H54 (cell line): ENCODE measurements around the gene DPYSL3.
"Not testable (repeated sequence)": the region's sequence is repeated elsewhere in the genome, so short reads cannot be mapped to it uniquely, and the experiment has no call there.

Source experiments
- DNase-seq: peaks from one replicate; pipeline ENCODE4 v3.0.0; 2011; ENCODE audit warnings: low spot score, mixed read lengths; ENCODE audit not compliant: insufficient read length
- FAIRE-seq: peaks from 3 replicates; lab custom pipeline; 2011; peaks lifted over from hg19 to GRCh38; lab: Jason Lieb, UNC
- POLR2A ChIP-seq: IDR thresholded peaks from 2 replicates; pipeline ENCODE4 v1.6.1; 2011; ENCODE audit warnings: low read depth, mild to moderate bottlenecking, low read length

Gene DPYSL3

DNA sequence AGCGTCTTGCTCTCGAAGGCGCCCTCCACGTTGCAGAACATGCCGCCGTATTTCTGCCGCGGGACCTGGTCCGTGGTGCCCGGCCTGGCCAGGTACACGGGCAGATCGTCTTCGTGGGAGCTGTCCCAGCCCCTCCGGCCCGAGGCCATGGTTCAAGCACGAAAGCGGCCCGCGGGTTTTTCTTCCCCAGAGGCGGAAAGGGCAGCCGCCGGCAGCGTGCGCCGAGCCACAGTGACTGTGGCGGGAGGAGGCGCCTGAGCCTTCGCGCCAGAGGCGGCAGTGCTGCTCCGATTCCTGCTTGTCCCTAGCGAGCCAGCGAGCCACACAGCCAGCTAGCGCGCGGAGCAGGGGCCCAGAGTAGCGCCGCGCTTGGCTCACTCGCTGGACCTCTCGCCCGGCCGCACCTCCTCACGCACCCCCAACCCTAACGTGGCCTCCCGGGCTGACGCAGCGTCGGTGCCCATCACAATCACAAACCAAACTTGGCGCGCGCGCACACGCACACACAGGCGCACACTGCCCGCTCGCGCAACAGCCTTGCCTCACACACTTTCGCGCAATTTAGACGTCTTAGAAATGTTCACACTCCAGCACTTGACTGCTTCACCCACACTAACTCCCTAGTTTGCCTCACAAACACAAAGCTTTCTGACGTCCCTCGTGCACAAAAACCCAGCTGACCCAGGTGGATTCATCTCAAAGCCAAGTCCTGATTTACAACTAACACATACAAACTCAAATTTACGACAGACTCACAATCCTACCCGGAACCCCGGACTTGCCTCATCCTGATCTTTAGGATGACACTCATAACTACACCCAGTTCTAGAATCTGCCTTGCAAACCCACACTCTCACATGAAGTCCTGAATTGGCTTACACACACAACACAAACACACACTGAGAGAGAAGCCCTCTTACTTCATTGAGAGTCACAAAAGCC is at the start of gene DPYSL3:
DPYSL3 (minus strand) TSS at position 359 of the 942 bp plus-strand sequence; CDS start at position 149, 210 bp downstream.
- DNase-seq (peak; percentile 49), FAIRE-seq (no peak)
- TF ChIP-seq POLR2A: peak; percentile 84

DNA sequence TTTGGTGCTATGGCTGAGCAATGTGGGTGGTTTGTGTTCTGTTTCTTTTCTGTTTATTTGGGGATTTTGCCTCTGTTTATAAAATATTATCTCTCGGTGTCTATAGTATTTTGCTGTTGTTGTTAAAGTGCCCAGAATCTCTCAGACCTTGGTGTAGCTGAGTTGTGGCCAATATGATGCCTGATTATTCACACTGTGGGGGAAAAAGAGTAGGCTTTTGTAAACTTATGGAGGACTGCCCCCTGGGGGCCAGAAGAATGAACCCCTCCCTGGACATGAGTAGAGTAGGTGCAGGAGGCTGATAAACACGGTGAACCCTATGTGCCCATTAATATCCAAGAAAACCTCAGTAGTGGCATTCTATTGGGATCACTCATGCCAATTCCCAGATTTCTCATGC is 49.0 kb upstream of the DPYSL3 start:
- DNase-seq (peak; percentile 18), FAIRE-seq (peak; percentile 58)
- no peak for TF ChIP-seq POLR2A

DNA sequence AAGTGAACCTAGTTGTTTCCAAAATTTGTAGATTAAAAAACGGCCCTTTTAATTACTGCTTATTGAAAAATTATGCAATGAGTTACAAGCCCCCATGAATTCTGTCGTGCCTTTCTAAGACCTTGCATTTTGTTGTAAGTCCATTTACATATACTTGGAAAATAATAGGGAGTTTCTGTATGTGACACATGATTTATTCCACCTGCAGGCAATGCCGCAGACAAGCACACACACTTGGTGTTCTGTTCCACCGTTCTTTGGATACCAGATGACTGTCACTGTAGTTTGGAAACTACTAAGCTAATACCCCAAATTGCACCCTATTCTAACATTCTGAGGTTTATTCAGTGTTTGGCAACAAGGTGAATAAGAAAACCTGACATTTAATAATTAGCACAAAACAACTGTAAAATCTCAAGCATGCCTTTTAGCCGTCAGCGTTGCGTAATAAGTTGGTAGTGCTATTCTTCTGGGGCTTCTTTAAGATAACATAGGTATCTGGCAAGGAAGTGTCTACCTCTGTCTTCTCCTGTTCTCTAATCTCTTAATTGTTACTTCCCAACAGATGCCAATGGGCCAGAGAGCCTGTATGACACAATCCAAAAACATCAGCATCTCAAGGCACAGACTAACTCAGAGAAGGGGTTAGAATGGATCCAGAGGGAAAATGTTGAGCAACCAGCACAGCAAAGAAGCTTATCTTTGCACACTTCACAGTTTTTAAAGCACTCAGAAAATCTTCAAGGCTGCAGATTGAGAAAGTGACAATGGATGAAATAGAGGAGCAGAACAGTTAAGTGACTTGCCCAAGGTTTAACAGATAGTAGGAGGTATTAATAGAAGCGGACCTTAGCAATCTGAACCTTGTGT is 48.2 kb upstream of the DPYSL3 start:
- no peak for FAIRE-seq
- DNase-seq: no peak
- no peak for TF ChIP-seq POLR2A

DNA sequence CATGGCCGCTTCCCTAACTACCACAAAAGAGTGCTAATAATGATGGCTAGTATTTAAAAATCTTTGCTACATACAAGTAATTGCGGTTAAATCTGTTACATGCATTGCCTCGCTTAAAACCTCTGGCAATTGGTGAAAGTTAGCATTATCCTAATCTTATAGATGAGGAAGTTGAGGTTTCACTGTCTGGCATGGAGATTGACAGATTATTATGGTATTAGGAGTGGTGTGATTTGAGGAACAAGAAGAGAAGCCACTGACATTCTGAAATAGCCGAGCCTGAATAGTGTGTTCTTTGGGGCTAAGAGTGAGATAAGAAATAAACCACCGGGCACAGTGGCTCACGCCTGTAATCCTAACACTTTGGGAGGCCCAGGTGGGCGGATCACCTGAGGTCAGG is 45.3 kb upstream of the DPYSL3 start:
- DNase-seq (no peak), FAIRE-seq (no peak)
- no peak for TF ChIP-seq POLR2A

DNA sequence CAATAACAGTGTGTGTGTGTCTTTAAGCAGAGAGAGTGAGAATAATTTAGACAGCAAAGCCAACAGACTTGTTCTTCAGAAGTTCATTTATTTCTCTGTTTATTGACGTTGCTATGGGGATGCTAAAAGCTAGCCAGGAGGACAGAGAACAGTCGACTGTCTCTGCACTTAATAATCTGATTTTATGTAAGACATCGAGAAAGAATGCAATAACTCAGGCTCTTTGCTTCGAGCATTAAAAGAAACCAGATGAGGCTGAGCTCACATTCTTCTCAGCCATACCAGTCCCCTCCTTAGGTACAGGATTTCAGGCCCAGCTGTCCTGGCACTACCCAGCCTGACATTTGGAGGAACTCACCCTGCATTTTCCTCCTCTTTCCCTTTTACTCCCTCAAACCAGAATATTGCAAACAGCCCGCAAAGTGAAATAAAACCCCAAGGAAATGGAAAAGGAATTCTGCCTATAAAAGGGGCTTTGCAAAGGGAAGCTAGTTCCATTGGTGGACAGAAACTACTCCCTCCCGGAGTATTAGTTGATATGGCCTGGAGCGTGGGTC is 44.5 kb upstream of the DPYSL3 start:
- DNase-seq (no peak), FAIRE-seq (no peak)
- TF ChIP-seq POLR2A: no peak

GRCh38 chr5:147553817-147554216 is 43.9 kb upstream of the DPYSL3 start:
- not testable (repeated sequence) for FAIRE-seq, DNase-seq

DNA sequence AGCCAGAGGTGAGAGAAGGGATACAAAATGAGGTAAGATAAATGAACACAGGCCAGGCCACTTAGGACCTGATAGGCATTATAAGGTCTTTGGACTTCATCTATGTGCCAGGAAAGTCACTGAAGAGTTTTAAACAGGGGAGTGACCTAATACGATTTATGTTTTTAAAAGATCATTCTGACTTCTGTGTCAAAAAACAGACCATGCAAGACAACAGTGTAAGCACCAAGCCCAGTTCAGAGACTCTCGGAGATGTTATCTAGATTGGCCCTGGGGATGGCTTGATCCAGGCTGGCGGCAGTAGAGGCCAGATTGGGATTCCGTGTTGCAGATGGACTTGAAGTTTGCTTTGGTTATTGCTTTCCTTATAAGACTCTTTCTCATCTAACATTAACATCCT is 43.0 kb upstream of the DPYSL3 start:
- DNase-seq: no peak
- FAIRE-seq: no peak
- no peak for TF ChIP-seq POLR2A

DNA sequence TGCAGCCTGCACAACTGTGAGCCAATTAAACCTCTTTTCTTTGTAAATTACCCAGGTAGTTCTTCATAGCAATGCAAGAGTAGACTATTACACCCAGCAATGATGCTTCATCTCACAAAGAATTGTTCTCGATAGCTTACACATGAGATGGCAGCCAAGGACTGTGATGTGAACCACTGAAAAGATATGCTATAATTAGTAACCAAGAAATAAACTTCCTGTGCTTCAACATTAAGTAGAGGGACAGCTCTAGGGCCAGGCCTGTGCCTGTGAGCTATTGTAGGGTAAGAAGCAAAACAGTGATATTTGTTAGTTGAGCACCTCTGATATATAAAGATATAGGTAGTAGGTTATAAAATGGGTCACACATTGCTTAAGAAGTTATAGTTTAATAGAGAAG is 41.8 kb upstream of the DPYSL3 start:
- TF ChIP-seq POLR2A: no peak
- FAIRE-seq (no peak), DNase-seq (no peak)

- DNase-seq (no peak), FAIRE-seq (peak; percentile 82)
- TF ChIP-seq POLR2A: no peak
These were observed 37.9 kb upstream of the DPYSL3 start for GRCh38 chr5:147547730-147548129.

DNA sequence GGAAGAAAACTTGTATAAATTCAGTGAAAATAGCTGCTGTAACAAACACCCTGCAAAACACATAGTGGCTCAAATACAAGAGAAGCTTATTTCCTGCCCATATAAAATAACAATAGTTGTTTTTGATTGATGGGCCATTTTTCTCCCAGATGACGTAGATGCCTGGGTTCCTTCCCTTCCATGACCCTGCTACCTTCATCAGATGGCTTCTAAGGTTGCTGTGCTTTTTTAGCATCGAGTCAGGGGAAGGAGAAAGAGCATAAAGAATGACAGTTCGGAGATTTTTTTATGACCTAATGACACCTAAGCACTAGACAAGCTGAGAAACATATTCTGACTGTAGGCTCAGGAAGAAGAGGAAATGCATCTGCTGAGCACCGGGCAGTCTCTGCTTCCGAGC is 34.7 kb upstream of the DPYSL3 start:
- TF ChIP-seq POLR2A: no peak
- FAIRE-seq (no peak), DNase-seq (no peak)

GRCh38 chr5:147539053-147539452 is 29.2 kb upstream of the DPYSL3 start:
- DNase-seq (peak; percentile 31), FAIRE-seq (peak; percentile 80)
- no peak for TF ChIP-seq POLR2A

- no peak for TF ChIP-seq POLR2A
- no peak for DNase-seq
- peak; percentile 41 for FAIRE-seq
These were observed 28.4 kb upstream of the DPYSL3 start for GRCh38 chr5:147538236-147538635.

- DNase-seq (no peak), FAIRE-seq (peak; percentile 64)
- no peak for TF ChIP-seq POLR2A
These were observed 24.5 kb upstream of the DPYSL3 start for GRCh38 chr5:147534172-147534951.
